Stimulated activated CD4-positive, alpha-beta T cell treated with anti-CD3 and anti-CD28 coated beads, Interleukin-2, amount 100 ng/mL, for 24 hours (primary cell): ENCODE measurements around the gene RPTOR.

ENCODE experiments used
- DNase-seq, 2 donors: peaks; one replicate each; pipeline ENCODE4 v3.0.0-alpha.2; 2020

Gene RPTOR

DNA sequence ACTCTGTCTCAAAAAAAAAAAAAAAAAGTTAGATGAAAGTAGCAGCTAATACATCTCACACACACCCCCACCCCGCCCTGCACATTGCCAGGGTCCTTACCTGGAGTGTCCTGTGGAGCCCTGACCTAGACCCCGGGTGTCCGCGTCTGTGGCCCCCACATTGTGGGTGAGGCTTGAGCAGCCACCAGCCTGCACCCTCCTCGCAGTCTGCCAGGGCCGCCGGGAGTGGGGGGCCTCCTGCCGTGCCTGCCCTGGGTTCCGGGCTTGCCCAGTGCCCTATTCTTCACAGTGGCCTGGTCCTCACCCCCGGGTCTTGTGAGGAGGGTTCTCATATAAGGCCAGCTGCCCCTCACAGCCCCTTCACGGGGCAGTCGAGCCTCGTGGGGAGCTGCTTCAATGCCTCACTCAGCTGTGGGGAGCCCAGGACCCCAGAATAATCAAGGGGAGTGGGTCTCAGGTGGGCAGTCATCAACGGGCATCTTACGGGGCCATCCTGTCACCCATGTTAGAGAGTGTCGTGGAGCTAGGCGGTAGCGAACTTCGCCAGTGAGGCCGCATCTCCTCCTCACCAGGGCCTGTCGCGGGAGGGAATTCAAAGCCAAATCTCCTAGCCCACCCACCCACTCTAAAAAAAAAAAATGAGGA is 361.1 kb downstream of the RPTOR start:
- DNase-seq: no peak

GRCh38 chr17:80906364-80907259 is 362.0 kb downstream of the RPTOR start:
- no peak for DNase-seq

- no peak for DNase-seq
Measured at GRCh38 chr17:80907281-80907680, 362.6 kb downstream of the RPTOR start.

- no peak for DNase-seq
Measured at GRCh38 chr17:80908211-80908610, 363.6 kb downstream of the RPTOR start.

DNA sequence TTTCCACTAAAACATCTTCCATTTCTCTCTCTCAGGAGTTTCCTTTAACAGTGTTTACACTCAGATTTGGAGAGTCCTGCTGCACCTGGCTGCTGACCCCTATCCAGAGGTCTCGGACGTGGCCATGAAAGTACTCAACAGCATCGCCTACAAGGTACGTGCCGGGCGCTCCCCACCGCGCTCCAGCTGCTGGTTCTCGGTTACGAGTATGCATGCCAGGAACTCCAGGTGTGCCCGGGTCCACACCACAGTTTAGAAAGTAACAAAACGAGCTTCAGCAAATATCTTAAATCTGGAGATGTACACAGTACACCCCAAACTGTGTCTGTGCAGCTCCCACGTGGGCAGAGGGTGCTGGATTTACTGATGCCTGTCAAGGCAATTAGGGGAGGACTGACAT is 364.1 kb downstream of the RPTOR start:
- no peak for DNase-seq

- no peak for DNase-seq
Measured at GRCh38 chr17:80909635-80910034, 365.0 kb downstream of the RPTOR start.

DNA sequence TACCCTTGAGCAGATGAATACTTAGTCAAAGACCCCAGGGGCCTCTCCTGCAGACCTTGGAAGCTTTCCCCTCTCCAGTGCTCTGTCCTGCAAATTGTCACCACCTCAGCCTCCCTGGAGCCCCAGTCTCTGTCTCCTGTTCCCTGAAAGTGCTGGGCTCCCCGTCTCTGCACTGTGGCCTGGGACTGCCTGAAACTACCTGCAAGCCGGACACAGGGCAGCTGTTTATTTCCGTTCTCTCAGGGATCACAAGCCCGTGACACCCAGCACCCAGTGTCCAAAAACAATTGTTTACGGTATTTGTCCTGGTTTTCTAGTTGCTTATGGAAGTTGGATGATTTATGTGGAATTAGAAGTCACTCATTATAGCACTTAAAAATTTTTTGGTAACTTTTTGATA is 365.4 kb downstream of the RPTOR start:
- no peak for DNase-seq

DNA sequence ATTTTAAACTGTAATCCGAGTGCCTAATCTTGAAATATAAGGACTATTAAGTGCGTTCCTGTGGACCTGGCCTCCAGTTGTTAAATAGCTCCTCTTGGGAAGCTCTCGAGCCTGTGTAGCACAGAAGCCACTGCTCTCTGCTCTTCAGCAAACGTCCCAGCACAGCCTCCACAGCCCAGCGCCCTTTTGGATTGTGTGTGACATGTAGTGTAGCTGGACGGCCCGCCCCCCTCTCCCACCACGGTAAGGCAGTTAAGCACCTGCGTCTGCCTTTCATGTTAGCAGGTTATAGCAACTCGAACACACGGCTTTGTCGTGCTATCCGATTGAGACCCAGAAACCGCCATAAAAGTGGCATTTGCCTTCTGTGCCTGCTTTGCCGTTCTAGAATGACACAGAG is 367.8 kb downstream of the RPTOR start:
- DNase-seq: no peak

DNA sequence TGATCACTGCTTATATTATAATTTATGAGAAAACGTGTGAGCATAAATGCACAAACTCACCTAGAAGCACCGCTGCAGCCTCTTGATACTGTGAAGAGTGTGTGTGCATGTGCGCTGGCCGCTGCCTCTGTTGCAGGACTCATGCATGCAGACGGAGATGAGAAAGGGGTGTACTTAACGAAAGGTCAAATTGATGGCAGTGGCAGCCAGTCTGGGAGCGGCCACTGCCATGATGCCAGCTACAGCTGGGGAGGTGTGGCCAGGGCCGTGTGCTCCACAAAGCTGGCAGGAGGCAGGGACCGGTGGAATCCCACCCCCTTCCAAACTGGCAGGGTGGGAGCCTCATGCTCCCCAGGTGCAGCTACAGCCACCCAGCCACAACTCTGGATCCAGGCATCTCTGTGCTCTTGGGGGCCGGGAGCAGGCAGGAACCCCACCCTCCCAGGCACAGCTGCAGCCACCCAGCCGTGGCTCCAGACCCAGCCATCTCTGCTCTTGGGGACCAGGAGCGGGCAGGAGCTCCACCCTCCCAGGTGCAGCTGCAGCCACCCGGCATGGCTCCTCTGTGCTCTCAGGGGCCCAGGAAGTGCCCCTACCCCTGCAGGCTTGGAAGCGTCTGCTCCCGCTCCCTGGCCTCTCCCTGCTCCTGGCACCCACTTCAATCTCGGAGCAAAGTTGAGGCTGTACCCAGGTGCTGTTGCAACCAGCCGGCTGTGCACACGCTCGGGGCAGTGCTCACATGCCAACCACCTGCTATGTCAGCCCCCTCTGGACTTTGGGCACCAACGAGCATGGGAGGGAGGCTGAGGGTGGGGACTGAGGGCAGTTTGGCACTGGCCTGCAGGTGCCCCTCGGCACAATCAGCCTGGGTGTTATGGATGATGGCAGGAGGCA is 369.5 kb downstream of the RPTOR start:
- no peak for DNase-seq

DNA sequence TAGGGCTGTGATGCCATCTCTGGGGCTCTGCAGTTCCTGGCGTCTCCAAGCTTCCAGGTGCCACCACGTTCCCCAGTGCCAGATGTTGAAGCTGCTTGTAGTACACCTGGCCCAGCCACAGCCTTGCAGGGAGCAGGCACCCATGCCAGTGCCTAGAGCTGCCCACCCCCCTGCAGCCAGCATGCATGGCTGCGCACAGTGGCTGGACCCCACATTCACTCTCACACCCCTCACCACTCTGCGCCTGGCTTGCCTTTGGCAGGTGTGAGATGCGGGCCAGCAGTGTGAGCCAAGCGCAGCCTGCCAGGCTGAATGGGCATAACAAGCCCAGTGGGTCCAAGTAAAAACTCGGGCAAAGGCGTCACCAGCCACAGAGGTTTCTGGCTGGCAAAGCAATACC is 371.6 kb downstream of the RPTOR start:
- DNase-seq: no peak

DNA sequence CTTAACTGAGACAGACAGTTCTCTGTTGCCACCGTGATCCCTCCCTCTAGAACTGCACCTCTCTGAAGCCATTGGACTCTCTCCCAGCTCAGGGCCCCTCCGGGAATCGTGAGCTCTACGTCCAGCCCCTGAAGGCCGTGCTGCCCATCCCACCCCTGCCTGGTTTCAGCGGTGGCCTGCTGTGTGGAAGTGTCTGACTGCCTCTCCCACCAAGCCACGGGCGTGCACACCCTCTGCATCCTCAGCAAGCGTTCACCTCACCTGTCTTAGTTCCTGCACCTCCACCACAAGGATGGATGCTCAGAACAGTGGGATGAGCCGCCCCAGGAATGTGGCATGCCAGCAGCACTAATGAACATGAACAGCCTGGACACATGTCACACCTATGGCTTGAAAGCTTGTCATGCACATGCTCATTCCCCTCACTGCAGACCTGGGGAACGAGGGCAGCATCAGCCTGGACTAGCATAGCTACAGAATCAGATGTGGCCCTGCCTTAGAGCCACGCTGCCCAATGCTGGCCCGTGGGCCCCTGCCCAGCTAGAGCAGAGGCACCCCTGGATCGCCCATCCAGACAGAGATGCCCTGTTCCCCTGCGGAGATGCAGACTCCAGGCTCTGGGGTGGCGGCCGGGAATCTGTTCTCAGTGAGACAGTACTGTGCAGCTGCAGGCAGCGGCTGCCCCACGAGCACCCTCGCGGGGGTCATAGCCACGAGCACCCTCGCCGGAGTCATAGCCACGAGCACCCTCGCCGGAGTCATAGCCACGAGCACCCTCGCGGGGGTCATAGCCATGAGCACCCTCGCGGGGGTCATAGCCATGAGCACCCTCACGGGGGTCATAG is 373.3 kb downstream of the RPTOR start:
- no peak for DNase-seq

DNA sequence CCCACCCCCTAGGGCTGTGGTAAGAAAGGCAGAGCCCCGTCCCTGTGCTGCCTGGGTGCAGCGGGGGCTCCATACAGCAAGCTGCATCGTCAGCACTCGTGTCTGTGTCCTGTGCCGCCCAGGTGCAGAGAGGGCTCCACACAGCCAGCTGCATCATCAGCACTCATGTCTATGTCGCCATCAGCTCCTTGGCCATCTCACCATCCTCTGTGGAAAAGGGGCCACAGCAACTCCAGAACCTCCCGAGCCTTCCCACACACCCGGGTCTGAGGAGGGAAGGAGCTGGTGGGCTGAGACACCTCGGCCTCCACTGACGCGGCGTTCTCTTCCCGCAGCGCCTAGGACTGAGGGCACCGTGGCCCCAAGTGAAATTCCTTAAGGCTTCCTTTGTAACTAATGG is 374.1 kb downstream of the RPTOR start:
- DNase-seq: no peak

DNA sequence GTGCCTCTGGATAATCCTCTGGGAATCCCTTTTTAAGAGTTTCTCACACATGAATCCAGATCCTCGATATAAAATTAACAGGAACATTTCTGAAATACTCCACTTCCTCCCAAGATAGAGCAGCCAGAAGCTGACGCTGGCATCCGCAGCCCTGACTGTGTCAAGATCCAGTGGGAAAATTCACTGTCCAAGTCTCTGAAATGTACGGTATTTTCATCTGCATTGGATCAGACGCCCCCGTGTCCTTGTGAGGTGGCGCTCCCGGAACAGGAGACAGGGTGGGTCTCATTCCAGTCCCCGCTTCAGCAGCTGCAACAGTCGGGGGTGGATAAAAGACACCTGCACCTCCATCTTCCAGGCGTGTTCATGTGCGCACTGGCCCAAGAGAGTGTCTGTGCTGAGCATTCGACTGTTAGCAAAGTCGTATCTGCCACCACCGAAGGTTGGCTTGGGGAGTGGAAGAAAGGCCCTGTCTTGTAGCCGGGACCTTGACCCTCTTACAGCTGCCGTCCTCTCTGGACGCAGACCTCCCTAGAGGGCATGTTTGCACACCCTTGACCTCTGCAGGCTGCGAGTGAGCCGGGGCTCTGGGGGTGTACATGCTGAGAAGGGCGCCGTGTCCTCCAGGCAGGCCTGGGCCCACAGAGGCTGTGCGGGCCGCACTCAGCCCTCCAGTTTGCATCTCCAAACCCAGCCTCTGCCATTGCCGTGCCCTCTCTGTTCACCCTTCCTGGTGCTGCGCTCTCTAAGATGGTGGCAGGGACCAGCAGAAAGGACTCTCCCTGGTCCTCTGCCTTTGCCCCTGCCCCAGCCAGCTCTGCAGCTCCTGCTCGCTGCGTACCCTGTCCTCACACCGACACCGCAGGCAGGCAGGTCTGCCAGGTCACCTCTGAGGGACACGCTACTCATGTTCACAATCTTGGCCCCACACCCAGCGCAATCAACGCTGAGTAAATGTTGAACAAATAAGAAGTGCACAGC is 375.0 kb downstream of the RPTOR start:
- DNase-seq: no peak

DNA sequence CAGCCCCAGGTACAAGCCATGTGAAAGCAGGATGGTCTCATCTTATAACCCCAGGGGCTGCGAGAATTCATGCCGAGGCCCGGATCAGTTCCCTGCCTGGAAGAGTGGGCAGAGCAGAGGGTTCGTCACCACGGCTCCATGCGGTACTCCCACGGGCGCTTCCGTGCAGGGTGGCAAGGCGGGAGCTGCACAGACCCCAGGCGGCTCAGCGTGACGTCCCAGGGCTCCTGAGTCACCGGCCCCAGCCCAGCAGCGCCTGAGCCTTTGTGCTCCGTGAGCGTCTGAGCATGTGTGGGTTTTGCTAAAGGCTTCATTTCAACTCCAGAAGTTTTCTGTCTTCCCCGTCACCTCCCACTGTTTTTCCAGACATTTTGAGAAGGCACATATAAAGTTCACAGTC is 375.8 kb downstream of the RPTOR start:
- DNase-seq: no peak

DNA sequence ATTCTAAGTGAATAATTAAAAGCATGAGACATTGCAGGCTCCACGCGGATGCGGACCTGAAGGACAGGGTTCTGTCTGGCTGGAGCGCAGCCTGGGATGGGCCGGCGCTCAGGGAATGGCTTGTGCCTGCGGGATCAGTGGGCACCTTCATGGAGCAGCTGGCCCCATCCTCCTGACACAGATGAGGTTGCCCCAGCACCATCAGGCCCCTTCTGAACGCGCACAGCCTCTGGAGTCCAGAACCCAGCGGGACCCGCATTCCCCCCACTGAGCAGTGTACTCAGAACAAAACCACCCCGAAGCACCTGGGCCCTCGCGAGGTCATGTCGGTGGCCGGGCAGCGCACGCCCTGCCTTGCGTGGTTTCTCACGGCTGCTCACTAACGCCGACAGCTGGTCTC is 376.5 kb downstream of the RPTOR start:
- DNase-seq: no peak

GRCh38 chr17:80921741-80922579 is 377.3 kb downstream of the RPTOR start:
- no peak for DNase-seq

DNA sequence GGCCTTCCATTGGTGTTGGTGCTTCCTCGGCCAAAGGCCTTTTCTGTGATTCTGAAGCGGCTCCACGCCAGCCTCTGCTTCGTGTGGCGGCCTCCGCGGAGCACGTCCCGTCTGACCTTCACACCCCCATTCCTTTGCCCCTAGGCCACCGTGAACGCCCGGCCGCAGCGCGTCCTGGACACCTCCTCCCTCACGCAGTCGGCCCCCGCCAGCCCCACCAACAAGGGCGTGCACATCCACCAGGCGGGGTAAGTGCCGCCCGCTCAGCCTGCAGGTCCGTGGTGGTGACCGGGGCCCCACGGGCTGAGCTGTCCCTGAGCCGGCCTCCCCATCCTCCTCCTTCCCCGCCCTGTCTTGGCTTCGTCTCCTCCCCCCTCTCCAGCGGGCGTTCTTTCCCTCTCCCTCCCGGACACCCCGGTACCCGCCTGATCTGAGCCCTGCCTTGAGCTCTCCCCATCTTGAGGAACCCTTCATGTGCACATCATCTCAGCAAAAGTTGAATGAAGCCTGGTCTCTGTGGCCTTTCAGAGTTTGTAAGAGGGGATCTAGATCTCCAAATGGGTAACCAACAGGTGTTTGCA is 378.0 kb downstream of the RPTOR start:
- no peak for DNase-seq

- no peak for DNase-seq
Measured at GRCh38 chr17:80923211-80924110, 378.8 kb downstream of the RPTOR start.
